Neural cell (in vitro differentiated cells): ENCODE data around the gene PKM. TPM values are rescaled to one million over a fixed set of nuclear protein-coding genes. Genes with fewer than 3 reads are reported as not detected.
"Not testable (repeated sequence)": the region's sequence is repeated elsewhere in the genome, so short reads cannot be mapped to it uniquely, and the experiment has no call there.

ENCODE experiments used
- H2AFZ ChIP-seq: fragments of 200-600, 300-800 bp; sonication (generic), shearing (Covaris generic); 2 replicates; pipeline ENCODE4 v1.6.0; 2014; ENCODE audit warnings: low read depth, mild to moderate bottlenecking, antibody characterized with exemption, low read length, moderate library complexity
- H3F3A ChIP-seq: fragments of 200-600 bp; shearing (Covaris generic); 2 replicates; pipeline ENCODE4 v1.6.1; 2016; ENCODE audit warnings: mild to moderate bottlenecking, moderate library complexity, mixed read lengths, antibody characterized with exemption, low read length; ENCODE audit not compliant: insufficient read depth, poor library complexity, severe bottlenecking
- H3K27ac ChIP-seq: fragments of 200-600, 300-800 bp; sonication (generic), shearing (Covaris generic); 2 replicates; pipeline ENCODE4 v1.5.1; 2014; ENCODE audit warnings: mild to moderate bottlenecking, low read length, moderate library complexity
- H3K27me3 ChIP-seq: fragments of 300-800, 200-600 bp; sonication (generic), shearing (Covaris generic); 2 replicates; pipeline ENCODE4 v1.6.0; 2014; ENCODE audit warnings: mild to moderate bottlenecking, low read depth, low read length, moderate library complexity; ENCODE audit not compliant: insufficient read depth
- H3K36me3 ChIP-seq: fragments of 300-800, 200-600 bp; sonication (generic), shearing (Covaris generic); 2 replicates; pipeline ENCODE4 v1.5.1; 2014; ENCODE audit warnings: mild to moderate bottlenecking, antibody characterized with exemption, low read length, moderate library complexity; ENCODE audit not compliant: insufficient read depth
- H3K4me2 ChIP-seq: fragments of 300-800, 200-600 bp; sonication (generic), shearing (Covaris generic); 2 replicates; pipeline ENCODE4 v1.6.0; 2014; ENCODE audit warnings: mild to moderate bottlenecking, low read length
- H3K4me3 ChIP-seq: fragments of 300-800, 200-600 bp; sonication (generic), shearing (Covaris generic); 2 replicates; pipeline ENCODE4 v1.5.1; 2014; ENCODE audit warnings: mild to moderate bottlenecking, low read length, moderate library complexity
- H3K79me2 ChIP-seq: fragments of 200-600 bp; shearing (Covaris generic); replicated peaks from 2 replicates; pipeline ENCODE4 v1.6.0; 2014; ENCODE audit warnings: mild to moderate bottlenecking, low read length, moderate library complexity; ENCODE audit not compliant: insufficient read depth
- H3K9ac ChIP-seq: fragments of 300-800, 200-600 bp; sonication (generic), shearing (Covaris generic); 2 replicates; pipeline ENCODE4 v1.6.1; 2016; ENCODE audit warnings: mild to moderate bottlenecking, low read length, mixed read lengths
- H3K9me2 ChIP-seq: fragments of 200-600 bp; shearing (Covaris generic); 2 replicates; pipeline ENCODE4 v1.6.1; 2016; ENCODE audit warnings: mild to moderate bottlenecking, low read length, mixed read lengths; ENCODE audit not compliant: insufficient read depth
- H3K9me3 ChIP-seq: fragments of 200-600, 300-800 bp; sonication (generic), shearing (Covaris generic); 2 replicates; pipeline ENCODE4 v1.6.1; 2016; ENCODE audit warnings: mild to moderate bottlenecking, mixed run types, low read length, moderate library complexity, mixed read lengths
- H4K20me1 ChIP-seq: fragments of 200-600 bp; shearing (Covaris generic); 2 replicates; pipeline ENCODE4 v1.6.1; 2016; ENCODE audit warnings: mild to moderate bottlenecking, mixed run types; ENCODE audit not compliant: insufficient read depth
- EP300 ChIP-seq: fragments of 450-650 bp; conservative IDR thresholded peaks from 2 replicates; pipeline ENCODE4 v1.6.1; 2014; ENCODE audit warnings: antibody characterized with exemption, mild to moderate bottlenecking, moderate library complexity; ENCODE audit not compliant: poor library complexity, severe bottlenecking
- EZH2 ChIP-seq: fragments of 200-600, 300-800 bp; shearing (Covaris generic), sonication (generic); IDR thresholded peaks from 2 replicates; pipeline ENCODE4 v1.6.1; 2014; ENCODE audit warnings: antibody characterized with exemption, low read length, borderline replicate concordance, mild to moderate bottlenecking; ENCODE audit not compliant: insufficient read depth, poor library complexity, severe bottlenecking
- MXI1 ChIP-seq: fragments of 450-650 bp; conservative IDR thresholded peaks from 2 replicates; pipeline ENCODE4 v1.6.1; 2014; ENCODE audit warnings: antibody characterized with exemption, mild to moderate bottlenecking; ENCODE audit not compliant: poor library complexity, severe bottlenecking
- POLR2AphosphoS5 ChIP-seq: IDR thresholded peaks from 2 replicates; pipeline ENCODE4 v1.6.1; 2012
- RAD21 ChIP-seq: fragments of 450-650 bp; conservative IDR thresholded peaks from 2 replicates; pipeline ENCODE4 v1.6.1; 2014; ENCODE audit warnings: antibody characterized with exemption, mild to moderate bottlenecking, moderate library complexity
- SMC3 ChIP-seq: fragments of 450-650 bp; conservative IDR thresholded peaks from 2 replicates; pipeline ENCODE4 v1.6.1; 2014; ENCODE audit warnings: antibody characterized with exemption, mild to moderate bottlenecking, moderate library complexity; ENCODE audit not compliant: poor library complexity
- TAF1 ChIP-seq: IDR thresholded peaks from 2 replicates; pipeline ENCODE4 v1.6.1; 2012; ENCODE audit warnings: low read depth
- polyA plus RNA-seq: library from polyadenylated mRNA; depleted of rRNA; stranded (reverse); fragments of >200 nt; gene quantifications from 2 replicates; pipeline ENCODE4 v1.2.3, GENCODE V29; 2014
- TF ChIP-seq, protein P1 (sequence below): fragments of 450-650 bp; IDR thresholded peaks from 2 replicates; pipeline ENCODE4 v1.5.1; 2014; ENCODE audit warnings: antibody characterized with exemption, mild to moderate bottlenecking, moderate library complexity; ENCODE audit not compliant: poor library complexity, severe bottlenecking
- TF ChIP-seq, protein P2 (sequence below): IDR thresholded peaks from 2 replicates; pipeline ENCODE4 v1.6.1; 2012; ENCODE audit warnings: borderline replicate concordance

Gene PKM
- polyA plus RNA-seq, 1 donor from 2014 or later, result 361 TPM

DNA sequence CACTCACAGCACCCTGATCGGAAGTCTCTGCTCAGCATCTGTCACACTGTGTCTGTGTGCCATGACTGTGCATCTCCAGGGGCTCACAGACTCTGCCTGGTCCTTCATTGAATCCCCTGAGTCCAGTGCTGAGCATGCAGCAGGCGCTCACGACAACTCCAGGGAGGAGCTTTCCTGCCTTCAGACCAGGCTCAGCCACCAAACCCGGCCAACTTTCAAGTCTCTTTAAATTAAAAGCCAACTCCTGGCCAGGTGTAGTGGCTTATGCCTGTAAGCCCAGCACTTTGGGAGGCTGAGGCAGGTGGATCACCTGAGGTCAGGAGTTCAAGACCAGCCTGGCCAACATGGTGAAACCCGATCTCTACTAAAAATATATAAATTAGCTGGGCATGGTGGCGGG, 57.6 kb downstream of the PKM start:
- Histone ChIP-seq H3K4me2 (no peak overlapping the region), H3K27me3 (no peaks in the 10 kb centered on the region), H2AFZ (no peak overlapping the region), H3K9me2 (no peaks in the 10 kb centered on the region), H4K20me1 (no peaks in the 10 kb centered on the region), H3K9me3 (no peaks in the 10 kb centered on the region), H3K4me3 (no peak overlapping the region), H3F3A (no peaks in the 10 kb centered on the region), H3K36me3 (no peaks in the 10 kb centered on the region), H3K9ac (no peak overlapping the region), H3K27ac (no peak overlapping the region), H3K79me2 (no peaks in the 10 kb centered on the region)
- TF ChIP-seq TAF1 (no peak), RAD21 (no peak), EP300 (no peak), SMC3 (no peak), EZH2 (no peak), MXI1 (no peak), POLR2AphosphoS5 (no peak)
- TF ChIP-seq, protein P1, sequence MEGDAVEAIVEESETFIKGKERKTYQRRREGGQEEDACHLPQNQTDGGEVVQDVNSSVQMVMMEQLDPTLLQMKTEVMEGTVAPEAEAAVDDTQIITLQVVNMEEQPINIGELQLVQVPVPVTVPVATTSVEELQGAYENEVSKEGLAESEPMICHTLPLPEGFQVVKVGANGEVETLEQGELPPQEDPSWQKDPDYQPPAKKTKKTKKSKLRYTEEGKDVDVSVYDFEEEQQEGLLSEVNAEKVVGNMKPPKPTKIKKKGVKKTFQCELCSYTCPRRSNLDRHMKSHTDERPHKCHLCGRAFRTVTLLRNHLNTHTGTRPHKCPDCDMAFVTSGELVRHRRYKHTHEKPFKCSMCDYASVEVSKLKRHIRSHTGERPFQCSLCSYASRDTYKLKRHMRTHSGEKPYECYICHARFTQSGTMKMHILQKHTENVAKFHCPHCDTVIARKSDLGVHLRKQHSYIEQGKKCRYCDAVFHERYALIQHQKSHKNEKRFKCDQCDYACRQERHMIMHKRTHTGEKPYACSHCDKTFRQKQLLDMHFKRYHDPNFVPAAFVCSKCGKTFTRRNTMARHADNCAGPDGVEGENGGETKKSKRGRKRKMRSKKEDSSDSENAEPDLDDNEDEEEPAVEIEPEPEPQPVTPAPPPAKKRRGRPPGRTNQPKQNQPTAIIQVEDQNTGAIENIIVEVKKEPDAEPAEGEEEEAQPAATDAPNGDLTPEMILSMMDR, result no peak
- TF ChIP-seq, protein P2, sequence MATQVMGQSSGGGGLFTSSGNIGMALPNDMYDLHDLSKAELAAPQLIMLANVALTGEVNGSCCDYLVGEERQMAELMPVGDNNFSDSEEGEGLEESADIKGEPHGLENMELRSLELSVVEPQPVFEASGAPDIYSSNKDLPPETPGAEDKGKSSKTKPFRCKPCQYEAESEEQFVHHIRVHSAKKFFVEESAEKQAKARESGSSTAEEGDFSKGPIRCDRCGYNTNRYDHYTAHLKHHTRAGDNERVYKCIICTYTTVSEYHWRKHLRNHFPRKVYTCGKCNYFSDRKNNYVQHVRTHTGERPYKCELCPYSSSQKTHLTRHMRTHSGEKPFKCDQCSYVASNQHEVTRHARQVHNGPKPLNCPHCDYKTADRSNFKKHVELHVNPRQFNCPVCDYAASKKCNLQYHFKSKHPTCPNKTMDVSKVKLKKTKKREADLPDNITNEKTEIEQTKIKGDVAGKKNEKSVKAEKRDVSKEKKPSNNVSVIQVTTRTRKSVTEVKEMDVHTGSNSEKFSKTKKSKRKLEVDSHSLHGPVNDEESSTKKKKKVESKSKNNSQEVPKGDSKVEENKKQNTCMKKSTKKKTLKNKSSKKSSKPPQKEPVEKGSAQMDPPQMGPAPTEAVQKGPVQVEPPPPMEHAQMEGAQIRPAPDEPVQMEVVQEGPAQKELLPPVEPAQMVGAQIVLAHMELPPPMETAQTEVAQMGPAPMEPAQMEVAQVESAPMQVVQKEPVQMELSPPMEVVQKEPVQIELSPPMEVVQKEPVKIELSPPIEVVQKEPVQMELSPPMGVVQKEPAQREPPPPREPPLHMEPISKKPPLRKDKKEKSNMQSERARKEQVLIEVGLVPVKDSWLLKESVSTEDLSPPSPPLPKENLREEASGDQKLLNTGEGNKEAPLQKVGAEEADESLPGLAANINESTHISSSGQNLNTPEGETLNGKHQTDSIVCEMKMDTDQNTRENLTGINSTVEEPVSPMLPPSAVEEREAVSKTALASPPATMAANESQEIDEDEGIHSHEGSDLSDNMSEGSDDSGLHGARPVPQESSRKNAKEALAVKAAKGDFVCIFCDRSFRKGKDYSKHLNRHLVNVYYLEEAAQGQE, result no peak

DNA sequence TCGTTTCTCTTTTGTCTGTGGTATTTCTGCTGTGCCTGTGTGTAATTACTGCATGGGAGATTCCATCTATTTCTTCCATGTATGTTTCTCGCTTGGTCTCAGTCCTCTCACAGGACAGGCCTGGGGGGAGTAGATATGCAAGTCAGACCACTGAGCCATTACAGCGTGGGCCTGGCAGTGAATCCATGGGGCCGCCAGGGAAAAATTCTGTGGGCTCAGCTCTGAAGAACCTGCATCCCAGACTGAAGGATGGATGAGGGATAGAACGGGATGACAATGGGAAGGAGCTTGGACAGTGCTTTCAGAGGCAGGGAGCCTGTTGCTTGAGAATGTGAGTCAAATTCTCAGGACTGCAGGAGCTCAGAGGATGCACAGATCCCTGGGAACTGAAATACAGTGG, 58.2 kb downstream of the PKM start:
- H4K20me1 ChIP-seq, result no peaks in the 10 kb centered on the region
- H3K9me3 ChIP-seq, result no peaks in the 10 kb centered on the region
- no peak overlapping the region for H2AFZ ChIP-seq
- no peak overlapping the region for H3K4me3 ChIP-seq
- H3K9me2 ChIP-seq, result no peaks in the 10 kb centered on the region
- no peaks in the 10 kb centered on the region for H3K79me2 ChIP-seq
- no peak for TF ChIP-seq POLR2AphosphoS5
- TF ChIP-seq SMC3, result no peak
- TF ChIP-seq TAF1, result no peak
- TF ChIP-seq, protein P1, result no peak
- TF ChIP-seq EP300, result no peak
- TF ChIP-seq, protein P2, result no peak
- no peak for TF ChIP-seq EZH2
- TF ChIP-seq RAD21, result no peak
- no peak for TF ChIP-seq MXI1
- no peak overlapping the region for H3K27ac ChIP-seq
- H3K9ac ChIP-seq, result no peak overlapping the region
- no peaks in the 10 kb centered on the region for H3K36me3 ChIP-seq
- no peak overlapping the region for H3K4me2 ChIP-seq
- no peaks in the 10 kb centered on the region for H3F3A ChIP-seq
- H3K27me3 ChIP-seq, result no peaks in the 10 kb centered on the region

DNA sequence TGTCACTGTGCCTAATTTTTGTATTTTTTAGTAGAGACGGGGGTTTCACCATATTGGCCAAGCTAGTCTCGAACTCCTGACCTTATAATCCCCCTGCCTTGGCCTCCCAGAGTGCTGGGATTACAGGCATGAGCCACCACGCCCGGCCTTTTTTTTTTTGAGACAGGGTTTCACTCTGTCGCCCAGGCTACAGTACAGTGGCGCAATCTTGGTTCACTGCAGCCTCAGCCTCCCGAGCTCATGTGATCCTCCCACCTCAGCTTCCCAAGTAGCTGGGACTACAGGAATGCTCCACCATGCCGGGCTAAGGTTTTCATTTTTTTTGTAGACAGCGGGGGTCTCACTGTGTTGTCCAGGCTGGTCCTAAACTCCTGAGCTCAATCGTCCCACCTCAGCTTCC, 59.0 kb downstream of the PKM start:
- H3K79me2 ChIP-seq, H3K9me2 ChIP-seq, H2AFZ ChIP-seq, H4K20me1 ChIP-seq, H3K27me3 ChIP-seq, H3F3A ChIP-seq, H3K4me2 ChIP-seq, H3K9me3 ChIP-seq, H3K9ac ChIP-seq, H3K4me3 ChIP-seq, H3K36me3 ChIP-seq, H3K27ac ChIP-seq: not testable (repeated sequence)
